GM10248 (cell line): ENCODE results near the gene ORM1.

Experiments
- CTCF ChIA-PET: fragments of 300-600 bp; sonication (Branson Sonifier 250); formaldehyde crosslinking; extraction: SDS; loops from one replicate; lab custom pipeline; 2021; ENCODE audit warnings: antibody characterized with exemption; lab: Yijun Ruan, JAX
- POLR2A ChIA-PET: fragments of 350-650 bp; sonication (Branson Sonifier 250); formaldehyde crosslinking; extraction: SDS; loops from one replicate; lab custom pipeline; 2020; ENCODE audit warnings: antibody characterized with exemption; lab: Yijun Ruan, JAX
- DNase-seq: peaks from one replicate; pipeline ENCODE4 v3.0.0; 2012; ENCODE audit errors: extremely low spot score
- CTCF ChIP-seq: IDR thresholded peaks from 2 replicates; pipeline ENCODE4 v1.5.1; 2012; ENCODE audit warnings: mild to moderate bottlenecking, low read depth; ENCODE audit errors: extremely low read depth, missing control alignments, control extremely low read depth

Gene ORM1

GRCh38 chr9:114345493-114346065 is 22.7 kb downstream of the ORM1 start:
- CTCF ChIA-PET: interaction anchor here (0.8 to 1.7 kb wide), 3 partner anchors 8 to 162 kb away, joined by 3 to 6 read pairs (median 3); no protein-coding TSS in a partner anchor
- POLR2A ChIA-PET: interaction anchor here (0.6 kb wide), 1 partner anchor 135 kb away, joined by 4 read pairs; no protein-coding TSS in a partner anchor
- no peak for DNase-seq
- no peak for TF ChIP-seq CTCF

- no peak for TF ChIP-seq CTCF
- CTCF ChIA-PET: interaction anchor here (0.8 to 1.2 kb wide), 2 partner anchors 39 to 161 kb away, joined by 3 read pairs; no protein-coding TSS in a partner anchor
- POLR2A ChIA-PET: interaction anchor here (0.6 kb wide), 1 partner anchor 135 kb away, joined by 4 read pairs; no protein-coding TSS in a partner anchor
- no peak for DNase-seq
Measured at GRCh38 chr9:114346146-114346545, 23.2 kb downstream of the ORM1 start.

GRCh38 chr9:114347675-114348074 is 24.8 kb downstream of the ORM1 start:
- no peak for TF ChIP-seq CTCF
- DNase-seq: no peak
- POLR2A ChIA-PET: no interaction called here
- CTCF ChIA-PET: interaction anchor here (0.7 to 1.8 kb wide), 4 partner anchors 8 to 36 kb away, joined by 3 to 5 read pairs (median 4); no protein-coding TSS in a partner anchor

DNA sequence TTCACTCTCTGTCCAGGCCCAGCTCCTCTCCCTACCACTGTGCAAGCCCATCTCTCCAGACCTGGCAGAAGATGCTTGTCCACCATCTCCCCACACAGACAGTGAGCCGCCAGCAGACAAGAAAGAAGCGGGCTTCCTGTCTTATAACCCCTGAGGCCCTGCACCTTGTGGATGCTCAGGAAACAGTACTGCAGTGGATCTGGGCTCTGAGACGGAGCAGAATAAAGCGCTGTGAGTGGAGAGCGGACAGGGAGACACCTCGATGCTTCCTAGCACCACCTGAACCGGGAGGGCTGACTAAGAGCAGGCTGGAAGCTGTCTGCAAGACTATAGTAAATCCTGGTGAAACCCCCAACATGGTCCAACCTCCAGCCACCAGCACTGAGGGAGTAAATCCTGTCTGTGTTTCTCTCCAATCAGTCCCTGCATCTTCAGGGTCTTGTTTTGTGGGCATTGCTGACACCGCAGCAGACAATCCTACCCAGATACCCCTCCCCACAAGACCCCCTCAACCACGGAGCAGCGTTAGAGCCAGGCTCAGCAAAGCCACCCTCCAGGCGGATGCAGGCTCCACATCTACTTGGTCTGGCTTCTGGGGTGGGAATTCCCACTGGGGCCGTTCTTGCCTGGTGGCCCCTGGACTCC is 25.5 kb downstream of the ORM1 start:
- DNase-seq: no peak
- ChIA-PET POLR2A (no interaction called here), CTCF (interaction anchor here (0.7 to 1.8 kb wide), 3 partner anchors 8 to 35 kb away, joined by 3 to 5 read pairs (median 3); no protein-coding TSS in a partner anchor)
- no peak for TF ChIP-seq CTCF

DNA sequence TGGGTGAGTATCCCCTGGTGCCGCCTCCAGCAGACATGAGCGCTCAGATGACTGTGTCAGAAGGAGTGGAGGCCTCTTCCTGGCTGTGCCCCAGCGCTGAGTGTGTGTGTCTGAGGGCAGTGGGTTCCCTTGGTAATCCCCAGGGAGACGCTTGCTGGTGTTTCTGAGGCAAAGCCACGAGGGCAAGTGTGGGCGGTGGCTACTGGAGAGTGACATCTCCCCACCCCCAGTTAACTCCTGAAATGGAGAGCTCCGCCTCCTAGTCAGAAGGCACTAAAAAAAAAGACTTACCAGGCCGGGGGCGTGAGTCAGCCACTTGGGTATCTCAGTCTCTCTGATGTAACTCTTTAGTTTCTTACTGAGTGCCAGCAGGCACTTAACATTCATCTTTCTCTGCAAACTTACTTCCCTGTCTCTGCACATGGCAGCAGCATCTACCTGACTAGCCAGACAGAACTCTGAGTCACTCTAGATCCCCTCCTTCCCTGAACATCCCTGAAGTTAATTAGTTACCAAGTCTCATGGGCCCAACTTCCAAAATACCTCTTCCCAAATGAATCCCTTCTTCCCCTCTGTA is 26.1 kb downstream of the ORM1 start:
- POLR2A ChIA-PET: no interaction called here
- TF ChIP-seq CTCF: no peak
- CTCF ChIA-PET: interaction anchor here (1.8 kb wide), 1 partner anchor 10 kb away, joined by 5 read pairs; no protein-coding TSS in a partner anchor
- DNase-seq: peak; percentile 90

GRCh38 chr9:114349713-114350480 is 27.0 kb downstream of the ORM1 start:
- ChIA-PET POLR2A (no interaction called here), CTCF (interaction anchor here (0.8 to 1.4 kb wide), 3 partner anchors 11 to 83 kb away, joined by 3 to 5 read pairs (median 3); no protein-coding TSS in a partner anchor)
- TF ChIP-seq CTCF: no peak
- DNase-seq: no peak
